NCI-H82 treated with DMSO at 0.1 percent for 48 hours (cell line): ENCODE data around the gene REPS1.

ENCODE experiments used
- DNase-seq: peaks from one replicate; lab custom pipeline; 2025; ENCODE audit not compliant: unreplicated experiment; lab: John Stamatoyannopoulos, UW

Gene REPS1

GRCh38 chr6:138931660-138932059 lies 56.4 kb downstream of the REPS1 start:
- no peak for DNase-seq

DNA sequence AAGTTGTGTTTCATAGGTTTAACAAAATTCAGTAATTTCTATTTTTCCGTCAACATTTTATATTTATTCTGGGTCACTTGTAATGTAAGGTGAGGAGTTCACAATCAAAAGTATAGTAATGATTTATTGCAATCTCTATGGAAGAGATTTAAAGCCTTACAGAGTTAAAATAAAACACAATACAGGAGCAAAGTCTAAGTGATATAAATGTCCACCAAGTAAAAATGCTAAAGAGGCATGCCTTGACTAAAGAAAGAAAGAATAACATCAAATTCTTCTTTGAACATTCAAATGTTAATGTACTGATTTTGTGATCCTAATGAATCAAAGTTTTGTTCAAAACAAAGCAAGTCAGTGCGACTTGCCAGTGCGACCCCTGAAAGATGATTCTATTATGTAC lies 61.5 kb downstream of the REPS1 start:
- DNase-seq, result no peak

GRCh38 chr6:138925806-138926205 lies 62.2 kb downstream of the REPS1 start:
- DNase-seq, result no peak

GRCh38 chr6:138923561-138923960 lies 64.5 kb downstream of the REPS1 start:
- DNase-seq, result no peak

- DNase-seq, result no peak
These were observed 67.1 kb downstream of the REPS1 start for GRCh38 chr6:138920906-138921305.

DNA sequence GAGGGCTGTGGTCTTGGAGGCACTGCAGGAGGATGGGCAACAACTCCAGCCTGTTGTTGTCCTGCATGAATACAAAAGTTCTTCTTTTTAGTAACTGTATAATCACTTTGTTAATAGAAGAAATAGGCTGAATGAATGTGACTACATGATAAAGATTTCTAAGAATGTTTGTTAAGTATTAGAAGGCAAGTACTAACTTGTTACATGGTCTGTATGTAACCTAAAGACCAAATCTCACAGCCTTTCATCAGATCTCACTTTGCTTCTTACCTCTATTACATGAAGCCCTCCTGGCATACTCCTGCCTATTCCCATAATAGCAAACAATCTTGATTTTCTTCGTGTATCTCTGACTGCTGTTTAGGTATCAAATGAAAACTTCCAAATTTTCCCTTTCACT lies 73.4 kb downstream of the REPS1 start:
- DNase-seq, result no peak

- DNase-seq, result no peak
These were observed 75.7 kb downstream of the REPS1 start for GRCh38 chr6:138912308-138912707.

DNA sequence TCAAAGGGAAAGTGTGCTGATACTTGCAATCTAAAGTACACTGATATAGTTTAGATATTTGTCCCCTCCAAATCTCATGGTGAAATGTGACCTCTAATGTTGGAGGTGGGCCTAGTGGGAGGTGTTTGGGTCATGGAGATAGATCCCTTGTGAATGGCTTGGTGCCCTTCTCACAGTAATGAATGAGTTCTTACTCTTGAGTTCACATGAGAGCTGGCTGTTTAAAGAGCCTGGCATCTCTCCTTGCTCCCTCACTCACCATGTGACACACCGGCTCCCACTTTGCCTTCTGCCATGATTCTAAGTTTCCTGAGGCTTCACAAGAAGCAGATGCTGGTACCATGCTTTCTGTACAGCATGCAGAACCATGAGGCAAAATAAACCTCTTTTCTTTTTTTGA lies 78.1 kb downstream of the REPS1 start:
- no peak for DNase-seq

DNA sequence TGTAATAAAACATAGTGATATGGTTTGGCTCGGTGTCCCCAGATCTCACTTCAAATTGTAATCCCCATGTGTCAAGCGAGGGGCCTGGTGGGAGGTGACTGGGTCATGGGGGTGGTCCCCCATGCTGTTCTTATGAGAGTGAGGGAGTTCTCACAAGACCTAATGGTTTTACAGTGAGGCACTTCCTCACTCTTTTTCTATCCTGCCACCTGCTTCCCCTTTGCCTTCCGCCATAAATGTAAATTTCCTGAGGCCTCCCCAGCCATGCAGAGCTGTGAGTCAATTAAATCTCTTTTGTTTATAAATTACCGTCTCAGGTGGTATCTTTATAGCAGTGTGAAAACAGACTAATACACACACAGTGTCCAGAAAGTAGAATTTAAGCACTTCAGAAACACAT lies 78.5 kb downstream of the REPS1 start:
- no peak for DNase-seq

GRCh38 chr6:138907167-138907566 lies 80.9 kb downstream of the REPS1 start:
- no peak for DNase-seq

GRCh38 chr6:138897031-138897430 lies 91.0 kb downstream of the REPS1 start:
- DNase-seq, result no peak

GRCh38 chr6:138896104-138896756 lies 91.8 kb downstream of the REPS1 start:
- no peak for DNase-seq

DNA sequence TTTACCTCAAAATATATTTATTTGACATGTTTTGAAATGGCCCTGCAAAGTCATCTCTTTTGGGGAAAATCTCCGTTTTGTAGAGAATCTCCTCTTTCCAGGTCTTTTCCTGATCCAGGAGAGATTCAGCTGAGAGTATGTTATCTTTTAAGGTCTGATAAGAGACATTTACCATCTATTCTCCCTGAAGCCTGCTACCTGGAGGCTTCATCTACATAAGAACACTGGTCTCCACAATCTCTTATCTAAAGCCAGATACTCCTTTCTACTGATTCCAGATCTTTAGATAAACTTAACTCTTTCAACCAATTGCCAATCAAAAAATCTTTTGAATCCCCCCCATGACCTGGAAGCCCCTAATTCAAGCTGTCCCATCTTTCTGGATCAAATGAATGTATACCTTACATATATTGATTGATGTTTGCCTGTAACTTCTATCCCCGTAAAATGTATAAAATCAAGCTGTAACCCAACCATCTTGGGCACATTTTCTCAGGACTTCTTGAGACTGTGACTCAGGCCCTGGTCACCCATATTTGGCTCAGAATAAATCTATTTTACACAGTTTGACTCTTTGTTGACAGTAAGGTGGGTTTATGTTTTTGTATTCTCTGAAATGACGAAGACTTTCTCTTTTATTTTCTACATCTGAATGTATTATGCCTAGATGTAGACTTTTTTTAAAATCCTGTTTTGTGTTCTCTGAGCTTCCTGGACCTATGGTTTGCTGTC lies 96.6 kb downstream of the REPS1 start:
- DNase-seq, result no peak

DNA sequence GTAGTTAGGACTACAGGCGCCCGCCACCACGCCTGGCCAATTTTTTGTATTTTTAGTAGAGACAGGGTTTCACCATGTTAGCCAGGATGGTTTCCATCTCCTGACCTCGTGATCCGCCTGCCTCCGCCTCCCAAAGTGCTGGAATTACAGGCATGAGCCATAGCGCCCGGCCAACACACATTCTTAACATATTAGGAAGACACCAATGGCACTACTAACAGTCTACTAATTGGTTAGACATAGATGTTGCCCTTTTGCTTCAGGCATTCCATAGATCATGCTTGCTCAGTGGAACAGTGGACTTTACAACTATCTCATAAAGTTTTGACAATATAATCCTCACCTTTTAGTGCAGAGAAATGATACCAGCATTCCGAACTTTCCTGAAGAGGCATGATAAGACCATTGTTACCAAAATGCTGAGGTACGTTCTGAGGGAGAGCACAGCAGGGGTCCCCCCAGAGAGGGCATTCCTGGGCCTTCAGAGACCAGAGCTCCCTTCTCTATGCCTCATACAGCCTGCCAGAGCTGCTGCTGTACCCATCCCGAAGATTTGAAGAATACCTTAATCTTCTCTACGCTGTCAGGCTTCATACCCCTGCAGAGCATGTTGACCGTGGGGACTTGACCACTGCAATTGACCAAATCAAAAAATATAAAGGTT lies 102.8 kb downstream of the REPS1 start:
- no peak for DNase-seq

DNA sequence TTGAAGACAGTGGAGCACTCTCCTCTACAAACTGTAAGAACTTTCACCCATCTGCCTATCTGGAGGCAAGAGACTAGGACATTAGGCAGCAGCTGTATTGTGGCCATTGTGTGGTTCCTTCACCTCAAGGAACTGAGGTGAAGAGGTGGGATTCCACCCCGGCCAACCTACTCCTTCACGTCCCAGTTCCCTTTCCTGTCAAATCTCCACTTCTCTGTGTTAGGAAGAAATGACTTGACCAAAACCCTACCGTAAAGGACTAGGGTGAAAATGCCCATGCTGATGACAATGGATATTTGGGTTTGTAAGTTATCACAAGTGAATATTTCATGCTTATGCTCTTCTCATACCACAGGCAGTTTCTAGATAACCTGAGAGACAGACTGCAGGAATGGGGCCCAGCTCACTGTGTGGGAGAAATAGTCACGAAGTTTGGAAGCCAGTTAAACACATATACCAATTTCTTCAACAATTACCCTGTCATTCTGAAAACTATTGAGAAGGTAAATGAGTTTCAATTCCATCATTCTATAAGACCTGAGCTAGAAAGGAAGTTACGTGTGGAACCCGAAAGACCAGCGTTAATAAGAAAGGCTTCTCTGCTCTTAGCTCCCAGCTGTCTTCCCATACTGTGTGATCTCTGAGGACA lies 105.6 kb downstream of the REPS1 start:
- DNase-seq, result no peak

DNA sequence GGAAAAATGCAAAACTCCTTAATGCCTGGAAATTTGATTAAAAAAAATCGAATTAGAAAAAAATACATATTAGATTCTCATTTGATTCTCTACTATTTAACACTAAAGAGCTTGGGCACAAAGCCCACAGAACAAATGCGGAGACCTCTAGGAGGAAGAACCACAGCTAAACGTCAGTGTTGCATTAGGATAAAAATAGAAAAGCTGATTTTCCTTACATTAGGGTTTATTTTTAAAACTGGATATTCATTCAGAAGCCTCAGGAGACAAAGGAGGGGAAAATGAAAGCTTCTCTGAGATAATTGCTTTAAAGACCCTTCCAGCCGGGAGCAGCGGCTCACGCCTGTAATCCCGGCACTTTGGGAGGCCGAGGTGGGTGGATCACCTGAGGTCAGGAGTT lies 114.9 kb downstream of the REPS1 start:
- DNase-seq, result no peak

DNA sequence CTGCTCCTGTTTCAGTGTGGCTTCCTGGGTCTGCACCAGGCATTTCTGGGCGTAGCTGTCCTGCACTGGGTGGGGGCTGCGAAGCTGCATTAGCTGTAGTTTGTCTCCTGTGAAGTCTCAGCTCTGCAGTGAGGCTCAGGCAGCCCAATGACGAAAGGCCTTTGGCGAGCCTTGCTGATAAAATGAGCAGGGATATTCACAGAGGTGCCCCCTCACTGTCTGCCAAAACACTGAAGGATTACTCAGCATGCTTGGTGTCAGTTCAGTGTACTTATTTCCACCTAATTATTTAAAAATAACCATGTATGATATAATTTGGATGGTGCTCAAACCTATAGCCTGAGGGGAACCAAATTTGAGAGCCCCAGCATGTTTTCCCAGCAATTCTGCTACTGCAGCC lies 118.7 kb downstream of the REPS1 start:
- no peak for DNase-seq

DNA sequence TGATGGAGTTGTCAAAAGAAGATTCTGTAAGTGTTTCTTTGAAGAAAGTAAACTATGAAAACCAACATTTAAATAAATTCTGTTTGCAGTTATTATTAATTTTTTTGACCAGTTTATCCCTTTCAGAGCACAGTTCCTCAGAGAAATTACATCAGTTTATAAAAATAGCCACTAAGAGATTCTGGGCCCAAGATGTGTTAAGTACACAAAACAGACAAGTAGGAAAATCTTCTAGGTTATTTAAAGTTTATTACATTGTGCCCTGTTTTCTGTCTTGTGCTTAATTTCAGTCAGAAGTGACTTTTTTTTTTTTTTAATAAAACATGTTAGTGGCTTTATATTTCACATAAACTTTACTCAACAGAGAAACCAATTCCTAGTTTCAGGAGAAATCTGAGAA lies 119.9 kb downstream of the REPS1 start:
- DNase-seq, result no peak

DNA sequence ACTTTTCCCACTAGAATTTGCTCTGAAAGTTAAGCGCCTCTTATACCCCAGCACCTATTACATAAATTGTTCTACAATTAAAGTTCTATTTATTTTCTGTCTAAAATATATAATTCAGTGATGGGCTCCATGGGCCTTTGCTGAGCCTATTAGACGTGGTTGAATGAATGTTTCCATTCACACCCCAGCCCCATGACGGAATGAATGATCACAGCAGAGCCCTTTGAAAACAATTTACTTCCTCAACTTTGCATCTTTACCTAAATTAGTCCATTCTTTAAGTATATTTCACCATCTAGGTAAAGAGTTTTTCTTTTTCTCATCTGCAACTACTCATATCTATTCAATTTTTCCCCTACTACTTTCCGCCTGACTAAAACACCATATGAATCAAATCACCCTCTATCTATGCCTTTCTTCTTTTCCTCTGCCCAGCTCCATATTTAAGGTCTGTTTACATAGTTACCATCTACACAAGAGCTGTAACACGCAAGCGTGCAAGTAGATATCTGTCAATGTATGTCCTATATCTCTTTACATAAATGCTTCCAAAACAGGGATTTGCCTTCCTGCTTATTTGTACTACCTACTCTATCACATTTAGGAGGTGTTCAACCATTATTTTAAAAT lies 122.5 kb downstream of the REPS1 start:
- DNase-seq, result no peak

DNA sequence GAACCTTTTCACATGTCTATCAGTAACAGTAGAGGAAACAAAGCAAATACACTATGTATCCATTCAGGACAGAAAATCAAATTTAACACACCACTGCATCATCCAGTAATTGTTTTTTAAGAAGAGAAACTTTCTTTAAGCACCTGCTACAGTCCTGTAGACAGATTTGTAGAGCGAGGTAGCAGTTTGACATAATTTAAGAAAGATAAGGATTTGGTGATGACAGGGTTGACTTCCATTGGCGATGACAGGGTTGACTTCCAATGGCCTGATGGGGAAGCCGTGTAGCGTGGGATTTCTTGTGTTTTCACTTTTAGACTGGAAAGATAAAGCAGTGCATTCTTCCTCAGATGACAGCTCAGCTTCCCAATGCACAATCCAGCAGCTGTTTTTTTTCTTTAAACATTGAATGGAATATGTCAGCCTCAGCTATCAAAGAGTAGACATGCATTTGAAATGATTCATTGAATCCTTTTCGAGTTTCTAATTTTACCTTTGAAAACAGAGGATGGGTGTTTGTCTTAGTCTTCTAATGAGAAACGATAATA lies 123.6 kb downstream of the REPS1 start:
- DNase-seq, result no peak

GRCh38 chr6:138863321-138863720 lies 124.7 kb downstream of the REPS1 start:
- no peak for DNase-seq
